Globus pallidus (tissue), 1 donor: Measurements from ENCODE around the gene ZSCAN10.

Experiments
- DNase-seq: peaks from one replicate; pipeline ENCODE4 v3.0.0-alpha.2; 2015; ENCODE audit warnings: low spot score

Gene ZSCAN10

DNA sequence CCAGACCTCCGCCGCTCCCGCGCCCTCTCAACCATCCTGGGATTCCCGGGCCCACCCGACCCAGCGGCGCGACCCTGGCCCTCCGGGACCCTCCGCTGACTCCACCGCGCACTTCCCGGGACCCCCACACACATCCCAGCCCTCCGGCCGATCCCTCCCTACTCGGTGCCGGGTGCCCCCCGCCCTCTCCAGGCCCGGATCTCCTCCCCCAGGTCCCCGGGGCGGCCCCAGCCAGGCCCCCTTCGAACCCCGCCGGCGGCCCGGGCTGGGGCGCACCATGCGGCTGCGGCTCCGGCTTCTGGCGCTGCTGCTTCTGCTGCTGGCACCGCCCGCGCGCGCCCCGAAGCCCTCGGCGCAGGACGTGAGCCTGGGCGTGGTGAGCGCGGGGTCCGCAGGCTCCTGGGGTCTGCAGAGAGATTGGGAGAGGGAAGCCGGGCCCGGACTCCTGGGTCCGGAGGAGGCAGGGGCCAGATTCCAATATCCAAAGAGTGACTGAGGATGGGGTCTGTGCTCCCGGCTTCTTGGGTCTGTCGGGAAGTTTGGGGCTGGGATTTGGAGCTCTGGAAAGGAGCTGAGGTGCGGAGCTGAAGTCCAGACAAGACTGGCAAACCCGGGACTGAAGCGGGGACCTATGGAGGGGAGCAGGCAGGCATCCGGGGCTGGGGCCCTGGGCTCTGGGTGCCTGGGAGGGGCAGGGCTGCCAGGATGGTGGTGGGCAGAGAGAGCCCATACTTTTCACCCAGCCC lies 52.3 kb downstream of the ZSCAN10 start:
- no peak for DNase-seq

DNA sequence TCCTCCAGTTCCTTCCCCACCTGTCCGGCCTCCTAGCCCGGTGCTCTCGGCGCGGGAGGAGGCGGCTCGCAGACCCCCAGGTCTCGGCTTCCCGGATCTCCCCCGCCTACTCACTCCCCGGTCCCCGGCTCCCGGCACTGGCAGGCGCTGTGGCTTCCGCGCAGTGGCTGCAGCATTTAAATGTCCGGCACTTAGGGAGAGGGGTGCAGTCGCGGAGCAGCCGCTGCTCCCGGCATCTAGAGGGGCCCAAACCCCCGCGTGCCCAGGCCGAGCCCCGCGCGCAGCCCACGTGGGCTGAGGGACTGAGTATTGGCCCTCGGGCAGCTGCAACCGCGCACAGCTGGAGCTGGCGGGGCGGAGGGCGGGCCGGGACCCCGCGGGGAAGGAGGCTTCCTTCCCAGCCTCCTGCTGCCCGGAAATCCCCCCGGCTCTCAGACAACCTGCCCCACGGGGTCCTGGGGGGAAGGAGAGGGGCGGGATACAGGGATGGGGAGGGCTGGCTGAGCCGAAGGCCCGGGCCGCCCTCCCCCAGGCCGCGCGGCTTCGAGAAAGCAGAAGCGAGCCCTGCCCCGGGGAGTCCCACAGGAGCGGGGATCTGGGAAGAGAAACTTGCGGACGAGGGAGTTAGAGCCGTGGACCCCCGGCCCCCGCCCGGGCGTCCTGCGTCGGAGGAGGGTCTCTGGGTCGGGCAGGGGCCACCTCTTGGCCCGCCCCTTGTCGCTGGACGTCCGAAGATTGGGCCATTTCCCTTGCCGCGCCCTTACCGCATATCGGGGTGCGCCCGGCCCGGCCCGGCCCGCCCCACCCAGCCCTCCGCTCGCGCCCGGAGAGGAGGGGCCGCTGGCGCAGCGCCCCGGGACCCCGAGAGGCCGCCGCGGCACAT lies 53.1 kb downstream of the ZSCAN10 start, which contains the start of gene MMP25:
Gene MMP25, plus strand, starts transcription at position 804 of the 883 bp plus-strand sequence. CDS start 357 bp downstream, outside the sequence.
- no peak for DNase-seq

DNA sequence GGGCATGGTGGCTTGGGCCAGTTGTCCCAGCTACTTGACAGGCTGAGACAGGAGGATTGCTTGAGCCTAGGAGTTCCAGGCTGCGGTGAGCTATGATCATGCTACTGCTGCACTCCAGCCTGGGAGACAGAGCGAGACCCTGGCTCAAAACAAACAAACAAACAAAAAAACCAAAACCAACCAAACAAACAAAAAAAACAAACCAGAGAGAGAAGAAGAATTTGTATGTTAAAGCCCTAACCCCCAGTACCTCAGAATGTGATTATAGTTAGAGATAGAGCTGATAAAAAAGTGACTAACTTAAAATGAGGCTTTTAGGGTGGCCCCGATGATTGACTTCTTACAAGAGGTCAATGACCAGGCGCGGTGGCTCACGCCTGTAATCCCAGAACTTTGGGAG lies 54.4 kb downstream of the ZSCAN10 start:
- no peak for DNase-seq

DNA sequence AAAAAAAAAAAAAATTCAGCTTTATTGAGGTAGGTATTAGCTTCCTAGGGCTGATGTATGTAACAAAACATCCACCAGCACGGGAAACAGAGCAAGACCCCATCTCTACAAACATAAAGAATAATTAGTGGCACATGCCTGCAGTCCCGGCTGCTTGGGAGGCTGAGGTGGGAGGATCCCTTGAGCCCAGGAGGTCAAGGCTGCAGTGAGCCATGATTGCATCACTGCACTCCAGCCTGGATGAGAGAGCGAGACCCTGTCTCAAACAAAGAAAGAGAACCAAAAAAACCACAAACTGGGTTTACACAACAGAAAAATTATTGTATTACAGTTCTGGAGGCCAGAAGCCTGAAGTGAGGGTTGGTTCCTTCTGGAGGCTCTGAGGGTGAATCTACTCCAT lies 56.7 kb downstream of the ZSCAN10 start:
- DNase-seq: no peak

DNA sequence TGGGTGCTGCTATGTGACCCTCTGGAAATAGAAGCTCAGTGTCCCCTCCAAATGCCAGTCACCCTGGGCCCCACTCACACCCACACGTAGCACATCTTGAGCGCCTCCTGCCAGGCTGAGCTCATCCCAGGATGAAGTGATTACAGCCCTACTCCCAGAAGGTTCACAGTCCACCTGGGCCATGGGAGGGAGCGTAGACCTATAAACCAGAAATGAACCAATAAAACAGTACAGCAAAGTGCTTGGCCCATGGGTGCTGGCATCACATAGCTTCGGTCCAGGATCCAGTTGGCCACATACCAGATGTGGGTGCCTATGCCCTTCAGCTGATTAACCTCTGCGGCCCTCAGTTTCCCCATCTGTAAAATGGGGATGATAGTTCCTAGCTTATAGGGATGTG lies 60.2 kb downstream of the ZSCAN10 start:
- DNase-seq: no peak
